Measurements from ENCODE around the gene LDLRAD3.

The LDLRAD3 gene

DNA sequence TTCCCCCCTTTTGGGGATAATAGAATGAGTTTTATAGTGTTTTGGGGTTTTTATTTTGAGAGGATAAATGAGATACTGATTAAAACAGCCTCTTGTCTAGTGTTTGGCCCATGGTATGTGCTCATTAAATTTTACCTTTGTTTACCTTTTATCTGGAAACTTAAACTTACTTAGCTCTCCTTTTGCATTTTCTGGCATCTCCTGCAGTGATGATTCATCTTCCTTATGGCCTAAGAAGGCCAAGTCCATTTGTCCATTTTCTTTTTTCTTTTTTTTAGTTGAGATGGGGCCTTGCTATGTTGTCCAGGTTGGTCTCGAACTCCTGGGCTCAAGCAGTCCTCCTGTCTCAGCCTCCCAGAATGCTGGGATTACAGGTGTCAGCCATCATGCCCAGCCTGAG is 189.1 kb downstream of the LDLRAD3 start:
- no peak for TF ChIP-seq GATA3 (IDR thresholded peaks at IDR 0.05; ENCODE audit: low read depth, low read length)
- TF ChIP-seq GATA2 (IDR thresholded peaks at IDR 0.05; ENCODE audit: low read depth, low read length) = no peak

DNA sequence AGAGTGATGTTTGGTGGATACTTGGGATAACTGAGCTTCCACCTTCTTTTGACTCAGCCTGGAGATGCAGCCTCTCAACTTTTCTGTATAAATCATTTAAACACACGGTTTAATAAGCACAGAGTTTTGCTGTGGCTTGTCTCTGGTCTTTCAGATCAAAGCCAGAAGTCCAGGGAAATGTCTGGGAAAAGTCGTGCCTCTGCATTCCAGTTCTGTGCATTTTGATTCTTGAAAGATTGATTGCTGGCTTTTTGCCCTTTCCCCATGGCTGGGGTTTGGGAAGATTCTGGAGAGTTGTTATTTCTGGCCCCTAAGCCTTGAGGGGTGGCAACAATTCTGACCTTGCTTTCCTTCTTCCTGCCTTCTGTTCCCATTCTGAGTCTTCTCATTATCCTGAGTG is 191.2 kb downstream of the LDLRAD3 start:
- no peak for TF ChIP-seq GATA3 (IDR thresholded peaks at IDR 0.05; ENCODE audit: low read depth, low read length)
- no peak for TF ChIP-seq GATA2 (IDR thresholded peaks at IDR 0.05; ENCODE audit: low read depth, low read length)

DNA sequence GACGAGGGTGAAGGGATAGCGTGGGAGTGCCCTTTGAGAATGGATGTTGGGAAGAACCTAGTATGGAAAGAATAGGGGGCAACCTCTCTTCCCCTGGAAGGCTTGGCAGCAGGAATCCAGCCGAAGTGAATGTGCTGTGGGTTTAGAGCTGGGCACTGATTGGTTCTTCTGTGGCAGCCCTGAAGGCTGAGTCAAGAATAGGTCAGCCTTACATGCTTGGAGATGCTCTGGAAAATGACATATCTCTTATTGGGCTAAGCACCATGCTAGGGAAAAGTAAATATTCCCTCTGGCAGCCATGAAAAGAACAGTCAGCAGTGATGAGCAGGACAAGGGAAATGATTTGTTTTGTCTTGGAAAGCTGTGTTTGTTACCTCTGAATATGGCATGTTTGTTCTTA is 195.9 kb downstream of the LDLRAD3 start:
- no peak for TF ChIP-seq GATA2 (IDR thresholded peaks at IDR 0.05; ENCODE audit: low read depth, low read length)

DNA sequence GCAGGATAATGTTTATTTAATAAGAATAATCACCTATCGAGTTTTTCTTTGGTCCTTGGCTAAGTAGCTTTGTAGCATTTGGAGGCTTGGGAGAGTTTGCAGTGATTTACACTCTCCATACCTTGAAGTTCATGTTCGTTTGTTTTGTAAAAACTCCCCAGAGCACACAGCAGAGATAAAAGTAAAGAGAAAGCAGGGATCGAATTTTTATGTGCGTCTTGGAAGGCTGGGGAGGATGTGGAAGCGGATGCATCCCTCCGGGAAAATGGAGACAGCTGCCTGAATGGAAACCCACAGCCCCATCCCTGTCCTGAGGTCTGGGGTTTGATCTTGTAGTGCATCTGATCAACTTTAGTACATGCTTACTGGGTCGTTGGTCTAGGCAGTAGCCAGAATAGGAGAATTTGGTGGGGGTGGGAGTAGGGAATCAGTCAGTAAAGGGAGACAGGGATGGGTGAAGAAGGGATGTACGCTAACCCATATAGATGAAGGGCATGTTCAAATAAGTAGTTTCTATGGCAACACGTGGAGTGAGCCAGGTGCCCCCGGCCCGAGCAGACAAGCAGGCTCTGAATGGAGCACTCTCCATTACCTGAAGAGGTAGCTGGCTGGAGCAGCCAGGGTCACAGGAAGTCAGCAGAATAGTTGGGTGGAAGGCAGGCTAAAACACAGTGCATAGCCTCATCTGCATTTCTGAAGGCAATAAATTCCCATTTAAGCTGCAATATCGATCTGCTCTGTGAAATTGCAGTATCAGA is 197.5 kb downstream of the LDLRAD3 start:
- TF ChIP-seq GATA3 (IDR thresholded peaks at IDR 0.05; ENCODE audit: low read depth, low read length) (no peak), GATA2 (IDR thresholded peaks at IDR 0.05; ENCODE audit: low read depth, low read length) (no peak)

DNA sequence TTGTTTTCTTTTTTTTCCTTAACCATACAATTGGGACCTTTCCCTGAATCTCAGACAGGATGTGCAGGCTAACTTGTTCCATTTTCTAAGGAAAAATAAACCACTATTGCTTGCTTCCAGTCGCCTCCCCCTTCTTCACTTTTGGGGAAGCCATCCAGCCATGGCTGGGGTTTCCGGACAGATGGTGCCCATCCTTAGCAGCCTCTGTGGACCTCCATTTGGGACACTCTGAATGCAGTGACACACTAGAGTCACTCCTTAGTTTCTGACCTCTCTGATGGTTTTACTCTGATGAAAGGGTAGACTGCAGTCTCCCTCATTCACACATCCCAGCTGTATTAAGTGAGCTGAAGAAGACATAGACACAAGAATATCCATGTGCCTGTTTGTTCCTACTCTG is 198.1 kb downstream of the LDLRAD3 start:
- TF ChIP-seq GATA2 (IDR thresholded peaks at IDR 0.05; ENCODE audit: low read depth, low read length) (no peak), GATA3 (IDR thresholded peaks at IDR 0.05; ENCODE audit: low read depth, low read length) (no peak)

DNA sequence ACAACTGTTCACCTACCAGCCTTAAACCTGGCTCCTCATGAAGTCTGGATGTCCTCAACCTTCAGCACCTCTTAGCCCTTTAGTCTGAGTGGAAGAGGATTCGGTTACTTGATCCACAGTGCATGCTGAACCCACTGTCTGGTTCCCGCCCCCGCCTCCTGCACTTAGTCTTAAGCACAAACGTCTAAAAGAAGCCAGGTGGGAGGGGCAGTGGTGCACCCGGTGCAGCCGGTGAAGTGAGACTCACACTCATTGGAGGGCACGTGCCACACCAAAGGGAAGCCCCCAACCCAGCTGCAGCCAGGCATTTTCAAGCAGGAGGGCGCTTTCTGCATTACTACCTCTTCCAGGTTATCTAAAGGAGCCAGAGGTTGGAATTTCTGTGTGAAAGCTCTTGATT is 198.6 kb downstream of the LDLRAD3 start:
- TF ChIP-seq GATA2 (IDR thresholded peaks at IDR 0.05; ENCODE audit: low read depth, low read length) = no peak
- no peak for TF ChIP-seq GATA3 (IDR thresholded peaks at IDR 0.05; ENCODE audit: low read depth, low read length)

DNA sequence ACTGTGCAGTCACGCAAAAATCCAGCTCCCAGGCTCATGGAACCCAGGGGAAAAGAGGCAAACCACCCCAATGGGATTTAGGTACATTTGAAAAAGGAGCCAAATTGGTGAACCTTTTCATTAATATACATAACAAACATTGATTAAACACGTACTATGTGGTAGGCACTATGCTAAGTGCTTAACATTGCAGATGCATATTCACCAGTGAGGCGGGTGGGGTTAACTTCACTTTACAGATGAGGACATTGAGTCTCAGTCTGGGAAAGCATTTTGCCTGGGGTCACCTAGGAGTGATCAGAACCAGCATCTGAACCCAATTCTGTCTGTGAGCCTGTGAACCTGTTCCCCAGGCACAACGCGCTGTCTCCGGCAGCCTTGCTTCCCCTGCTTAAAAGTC is 199.0 kb downstream of the LDLRAD3 start:
- no peak for TF ChIP-seq GATA2 (IDR thresholded peaks at IDR 0.05; ENCODE audit: low read depth, low read length)
- TF ChIP-seq GATA3 (IDR thresholded peaks at IDR 0.05; ENCODE audit: low read depth, low read length) = no peak

DNA sequence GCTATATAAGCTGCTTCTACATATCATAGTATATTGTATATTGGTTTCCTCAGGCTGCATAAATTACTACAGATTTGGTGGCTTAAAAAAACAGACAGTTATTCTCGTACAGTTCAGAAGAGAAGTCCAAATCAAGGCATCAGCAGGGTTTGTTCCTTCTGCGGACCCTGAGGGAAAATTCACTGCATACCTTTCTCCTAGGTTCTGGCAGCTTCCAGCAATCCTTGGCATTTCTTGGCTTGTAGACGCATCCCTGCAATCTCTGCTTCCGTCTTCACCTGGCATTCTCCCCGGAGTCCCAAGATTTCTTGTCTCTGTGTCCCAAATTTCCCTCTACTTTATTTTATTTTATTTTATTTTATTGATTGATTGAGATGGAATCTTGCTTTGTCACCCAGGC is 202.6 kb downstream of the LDLRAD3 start:
- TF ChIP-seq GATA3 (IDR thresholded peaks at IDR 0.05; ENCODE audit: low read depth, low read length) = no peak
- TF ChIP-seq GATA2 (IDR thresholded peaks at IDR 0.05; ENCODE audit: low read depth, low read length) = no peak

DNA sequence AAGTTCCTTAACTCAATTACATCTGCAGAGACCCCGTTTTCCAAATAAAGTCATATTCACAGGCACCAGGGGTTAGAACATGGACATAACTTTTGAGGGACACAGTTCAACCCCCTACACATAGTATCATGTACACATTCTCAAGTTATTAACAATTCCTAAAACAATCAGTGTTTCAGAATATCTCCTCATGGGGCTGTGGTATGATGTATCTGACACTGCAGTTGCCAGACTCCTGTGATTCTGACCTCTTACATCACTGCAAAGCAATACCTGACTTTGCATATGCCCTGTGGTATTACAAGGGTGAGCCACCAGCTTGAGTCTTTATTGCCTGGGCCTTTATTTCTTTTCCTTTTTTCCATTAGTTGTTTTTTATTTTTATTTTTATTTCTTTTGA is 203.6 kb downstream of the LDLRAD3 start:
- TF ChIP-seq GATA3 (IDR thresholded peaks at IDR 0.05; ENCODE audit: low read depth, low read length) (no peak), GATA2 (IDR thresholded peaks at IDR 0.05; ENCODE audit: low read depth, low read length) (no peak)

DNA sequence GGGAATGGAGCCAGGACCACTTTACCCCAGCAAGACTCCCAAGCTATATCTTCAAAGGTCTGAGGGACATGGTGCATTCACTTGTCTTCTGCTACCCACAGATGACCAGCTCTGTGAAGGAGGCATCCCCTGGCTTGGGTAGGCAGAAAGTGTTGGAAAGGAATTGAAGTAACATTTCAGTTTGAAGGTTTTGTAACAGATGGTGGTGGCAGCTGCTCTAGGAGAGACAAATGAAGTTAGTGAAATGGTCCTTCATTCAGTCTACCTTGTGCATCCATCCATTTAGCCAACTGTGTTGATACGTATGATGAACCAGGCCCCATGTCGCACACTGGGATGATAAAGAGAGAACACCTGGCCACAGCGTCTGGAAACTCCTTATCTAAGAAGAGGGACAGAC is 204.8 kb downstream of the LDLRAD3 start:
- TF ChIP-seq GATA2 (IDR thresholded peaks at IDR 0.05; ENCODE audit: low read depth, low read length) (no peak), GATA3 (IDR thresholded peaks at IDR 0.05; ENCODE audit: low read depth, low read length) (no peak)

DNA sequence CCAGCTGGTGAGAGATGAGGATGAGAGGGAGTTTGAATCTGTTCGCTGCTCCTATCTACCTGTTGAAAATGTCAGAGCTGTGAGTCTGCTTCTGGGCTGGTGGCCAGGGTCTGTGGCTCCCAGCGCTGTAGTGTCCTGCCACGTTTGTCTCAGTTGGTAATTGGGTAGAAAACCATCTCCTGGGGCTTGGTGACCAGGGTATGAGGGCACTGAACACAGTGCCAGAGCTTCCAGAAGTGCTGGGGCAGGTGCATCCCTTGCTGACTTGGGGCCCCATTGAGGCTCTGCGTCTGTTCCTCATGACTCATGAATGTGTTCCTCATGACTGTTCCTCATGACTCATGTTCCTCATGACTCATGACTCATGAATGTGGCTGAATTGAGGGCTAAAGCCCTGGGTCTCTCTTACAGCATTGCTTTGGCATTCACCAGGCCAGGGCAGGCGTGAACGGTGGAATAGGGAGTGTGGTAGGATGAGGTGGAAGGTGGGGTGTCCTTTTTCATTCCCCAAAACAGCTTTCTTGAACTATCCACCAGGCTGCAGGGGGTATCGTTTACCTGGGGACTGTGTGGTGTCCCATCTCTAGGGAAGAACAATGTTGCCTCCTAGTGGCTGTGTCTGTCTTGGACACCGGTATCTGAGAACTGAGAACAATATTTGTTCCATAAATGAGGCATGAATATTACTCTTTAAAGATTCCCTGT is 205.8 kb downstream of the LDLRAD3 start:
- TF ChIP-seq GATA2 (IDR thresholded peaks at IDR 0.05; ENCODE audit: low read depth, low read length) = no peak
- TF ChIP-seq GATA3 (IDR thresholded peaks at IDR 0.05; ENCODE audit: low read depth, low read length) = no peak

DNA sequence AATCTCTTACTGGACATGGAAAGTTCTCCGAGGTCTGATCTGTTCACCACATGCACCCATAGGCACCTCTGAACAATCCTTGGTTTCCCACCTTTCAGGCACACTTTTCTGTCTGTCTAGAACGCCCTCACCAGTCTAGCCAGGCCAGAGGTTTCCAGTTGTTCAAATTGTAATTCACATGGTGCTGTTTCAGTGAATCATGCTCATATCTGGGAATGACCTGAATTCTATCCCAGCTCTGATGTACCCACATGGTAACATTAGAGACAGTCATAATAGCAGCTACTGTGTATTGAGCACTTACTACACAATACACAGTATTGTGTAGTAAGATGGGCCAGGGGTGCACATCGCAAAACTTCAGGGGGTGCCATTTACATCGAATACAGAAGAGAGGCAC is 207.1 kb downstream of the LDLRAD3 start:
- TF ChIP-seq GATA2 (IDR thresholded peaks at IDR 0.05; ENCODE audit: low read depth, low read length) = no peak
- no peak for TF ChIP-seq GATA3 (IDR thresholded peaks at IDR 0.05; ENCODE audit: low read depth, low read length)

DNA sequence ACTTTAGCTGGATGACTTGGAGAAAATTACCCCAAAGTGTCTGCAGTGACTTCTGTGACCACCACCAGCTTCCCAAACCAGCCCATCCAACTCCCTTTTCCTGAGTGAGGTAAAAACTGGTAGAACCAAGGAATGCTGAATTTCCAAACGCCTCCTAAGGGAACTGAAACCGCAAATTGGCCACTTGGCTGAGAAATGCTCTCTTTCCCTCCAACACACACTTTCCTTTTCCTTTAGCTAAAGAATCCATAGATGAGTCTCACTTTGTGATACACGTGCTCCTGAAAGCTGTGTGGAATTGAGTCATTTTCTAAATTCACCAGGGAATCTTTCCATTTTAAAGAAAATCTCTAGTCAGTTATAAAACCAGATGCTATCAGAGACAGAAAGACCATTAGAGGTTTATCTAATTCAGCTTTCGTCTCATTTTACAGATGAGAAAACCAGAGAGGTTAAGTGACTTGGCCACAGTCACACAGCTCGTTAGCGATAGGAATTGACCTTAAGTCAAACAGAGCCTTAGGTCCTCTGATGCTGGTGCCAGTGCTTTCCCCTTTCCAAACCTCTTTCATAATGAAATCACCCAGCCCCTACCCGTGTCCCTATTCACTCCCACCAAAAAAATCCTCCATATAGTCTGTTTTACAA is 208.2 kb downstream of the LDLRAD3 start:
- TF ChIP-seq GATA2 (IDR thresholded peaks at IDR 0.05; ENCODE audit: low read depth, low read length) = no peak

DNA sequence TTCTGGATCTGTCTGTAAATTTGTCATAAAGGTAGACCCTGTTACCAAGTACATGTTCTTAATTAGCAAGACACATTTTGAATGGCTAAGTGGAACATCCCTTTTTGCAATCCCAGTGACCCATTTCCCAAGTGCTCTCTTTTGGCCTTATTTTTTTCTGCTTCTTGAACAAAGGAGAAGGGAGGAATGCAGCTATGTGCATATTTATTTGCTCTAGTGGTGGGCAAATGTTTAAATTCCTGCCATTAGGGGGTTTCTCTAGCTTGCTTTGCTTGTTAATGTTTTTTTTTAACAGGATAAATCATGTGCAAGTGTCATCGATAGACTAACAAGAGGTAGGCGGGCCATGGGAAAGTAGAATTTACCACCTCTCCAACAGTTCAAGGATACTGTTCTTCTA is 209.7 kb downstream of the LDLRAD3 start:
- no peak for TF ChIP-seq GATA2 (IDR thresholded peaks at IDR 0.05; ENCODE audit: low read depth, low read length)
- TF ChIP-seq GATA3 (IDR thresholded peaks at IDR 0.05; ENCODE audit: low read depth, low read length) = no peak

DNA sequence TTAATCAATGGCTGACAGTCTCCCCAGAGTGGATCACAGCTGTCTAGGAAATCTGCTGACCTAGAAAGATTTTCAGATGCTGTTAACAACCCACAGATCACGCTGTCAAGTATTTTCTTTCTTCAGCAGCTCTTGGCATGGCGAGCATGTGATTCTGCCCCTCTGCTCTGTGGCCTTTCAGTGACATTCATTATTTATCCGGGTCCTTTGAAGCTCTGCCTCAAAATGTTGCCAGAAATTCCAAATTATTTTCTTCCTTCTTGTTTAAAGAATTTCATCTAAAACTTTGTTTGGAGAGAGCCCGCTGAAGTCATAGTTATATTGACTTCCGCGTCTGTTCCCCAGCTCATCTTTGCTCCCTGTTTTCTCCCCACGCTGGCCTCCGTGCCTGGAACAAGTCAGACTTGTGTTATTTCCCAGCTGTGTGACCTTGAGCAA is 211.3 kb downstream of the LDLRAD3 start:
- TF ChIP-seq GATA3 (IDR thresholded peaks at IDR 0.05; ENCODE audit: low read depth, low read length) = no peak
- TF ChIP-seq GATA2 (IDR thresholded peaks at IDR 0.05; ENCODE audit: low read depth, low read length) = no peak

Measured in SH-SY5Y (cell line).